Heart right ventricle (tissue), 16 donors: ENCODE results near the gene CRIP2. TPM values are rescaled to one million over a fixed set of nuclear protein-coding genes. Genes with fewer than 3 reads are reported as not detected.
A peak's percentile ranks its signal among the peaks of the same experiment; 100 is the strongest.

Experiments used
- ATAC-seq, 8 donors: fragments of 200-7000 bp; cut with Tn5 transposase; one replicate each; pipeline ENCODE4 v1.9.1; 2020; ENCODE audit warnings: mild to moderate bottlenecking in 8 of 8, moderate library complexity in 8 of 8, moderate number of reproducible peaks in 1 of 8
- DNase-seq, 2 donors: peaks; one replicate each; pipeline ENCODE4 v3.0.0-alpha.2; 2020
- H3K27ac ChIP-seq, 10 donors: fragments of 200-600 bp; sonication (generic) in 2 of 10; one replicate each; pipeline versions ENCODE4 v1.5.0 to v1.8.0; 2020 to 2022; ENCODE audit warnings: mild to moderate bottlenecking in 3 of 10
- H3K27me3 ChIP-seq, 7 donors: fragments of 200-600 bp; one replicate each; pipeline ENCODE4 v1.8.0; 2021 to 2022; ENCODE audit warnings: mild to moderate bottlenecking in 2 of 7
- H3K36me3 ChIP-seq, 9 donors: fragments of 200-600 bp; sonication (generic) in 1 of 9; one replicate each; pipeline versions ENCODE4 v1.5.0 to v1.8.0; 2020 to 2022; ENCODE audit warnings: mild to moderate bottlenecking in 2 of 9
- H3K4me1 ChIP-seq, 9 donors: fragments of 200-600 bp; sonication (generic) in 1 of 9; one replicate each; pipeline versions ENCODE4 v1.5.0 to v1.8.0; 2020 to 2022; ENCODE audit warnings: mild to moderate bottlenecking in 4 of 9
- H3K4me3 ChIP-seq, 10 donors: fragments of 200-600 bp; sonication (generic) in 2 of 10; one replicate each; pipeline versions ENCODE4 v1.5.0 to v1.8.0; 2020 to 2022; ENCODE audit warnings: mild to moderate bottlenecking in 7 of 10, moderate library complexity in 2 of 10
- H3K9me3 ChIP-seq, 11 donors: fragments of 200-600 bp in 10 of 11; sonication (generic) in 2 of 11; one replicate each; pipeline versions ENCODE4 v1.5.0 to v1.8.0; 2013 to 2022; ENCODE audit warnings: mild to moderate bottlenecking in 2 of 11, control low read depth in 1 of 11, moderate library complexity in 1 of 11
- CTCF ChIP-seq, 9 donors: fragments of 200-600 bp; sonication (generic) in 2 of 9; IDR thresholded peaks; one replicate each; pipeline versions ENCODE4 v1.5.0 to v1.8.0; 2021 to 2022; ENCODE audit warnings: antibody characterized with exemption in 9 of 9, mild to moderate bottlenecking in 5 of 9, moderate library complexity in 1 of 9
- WGBS, 2 donors: extraction: QIAGEN DNeasy Blood & Tissue Kit; methylation state at CpG; one replicate each; pipeline ENCODE4 v1.1.7; 2013; ENCODE audit warnings: inconsistent platforms in 1 of 2; 5-methylcytosine and 5-hydroxymethylcytosine counted together
- intact Hi-C, 10 donors: fragments of 100-400 bp; cut with DNase I; formaldehyde crosslinking; loops; one replicate each; pipeline versions ENCODE4 v1.11.1 to v1.14.2; 2022
- polyA plus RNA-seq, 2 donors: library from polyadenylated mRNA; stranded (reverse); fragments of 200-250 nt; gene quantifications; one replicate each; pipeline ENCODE4 v1.2.3, GENCODE V29; 2013
- total RNA-seq, 10 donors: library from RNA; stranded (reverse); fragmentation: NEBNext Ultra II Directional in 3 of 10; extraction: Animal tissue kit (Norgen Biotek cat#: 25700) in 3 of 10; gene quantifications; one replicate each; pipeline versions ENCODE4 v1.2.1 to v1.2.4, GENCODE V29; 2021 to 2023
- donor health status: Arrhythmogenic right ventricular cardiomyopathy.
- donor health status: ischemic (EF 13 %, LVEDD 7.1; RV severe dilation, severe dysfunction).
- donor health status: healthy with polysubstance abuse.
- donor health status: DM: no; HTN: yes; CAD: no.
- donor health status: DM: no; HTN: no; CAD: no.
- donor health status: ischemic (EF 25% LVEDD 6.9; RV normal size, moderate dysfunction).
- donor health status: ischemic (EF 25% LVEDD 5.7; RV mildly dilated, moderate dysfunction).
- donor health status: healthy.
- donor health status: DM: yes; HTN: yes; CAD: no.
- donor health status: Ischemic cardiomyopathy.
- donor health status: ischemic (EF 35%, LVEDD 5.7; RV mildly dilated, moderate dysfunction).
- donor health status: nonischemic (EF 11% LVEDD 7.7; RV severe dilation, severe dysfunction).
- donor health status: DM: yes; HTN: yes; CAD: no.
- donor health status: PGD.
- donor health status: ischemic (EF 29% LVEDD 5.4; RV normal size, mild dysfunction).
- donor health status: nonischemic (EF 23%, LVEDD 6.1; RV moderate dilation, normal function).

The CRIP2 gene
- total and polyA plus RNA-seq, 12 donors, result 731 to 1,223 (median 927) TPM

- Histone ChIP-seq H3K4me1 (peaks cover 0 to 5% (median 0%) of the 10 kb centered on the region in 9 donors), H3K27me3 (no peaks in the 10 kb centered on the region), H3K4me3 (no peak overlapping the region), H3K36me3 (peaks cover 0 to 38% (median 0%) of the 10 kb centered on the region in 9 donors), H3K9me3 (peaks cover 0 to 15% (median 1%) of the 10 kb centered on the region in 11 donors), H3K27ac (no peak overlapping the region)
- ATAC-seq (no peak), DNase-seq (no peak)
- TF ChIP-seq CTCF (IDR thresholded peaks at IDR 0.05), result no peak
- intact Hi-C loops, result loop anchor here in 2 of 10 donors (5.0 to 10.0 kb wide), 2 partner anchors 62 to 309 kb away; no protein-coding TSS in a partner anchor
- WGBS, 2 donors, result 83 to 86% methylated on average over 12 of the region's 12 CpGs
Observed at GRCh38 chr14:105436402-105436801, 38.2 kb upstream of the CRIP2 start.

- 88 to 90% methylated on average over 31 of the region's 31 CpGs for WGBS, 2 donors
Observed at GRCh38 chr14:105436891-105437722, 37.5 kb upstream of the CRIP2 start.

GRCh38 chr14:105437723-105438500, 36.7 kb upstream of the CRIP2 start:
- Histone ChIP-seq H3K27ac (no peak overlapping the region), H3K27me3 (no peaks in the 10 kb centered on the region), H3K4me3 (no peak overlapping the region), H3K4me1 (peaks cover 0 to 5% (median 0%) of the 10 kb centered on the region in 9 donors), H3K9me3 (peaks cover 0 to 9% (median 0%) of the 10 kb centered on the region in 11 donors), H3K36me3 (peaks cover 0 to 41% (median 0%) of the 10 kb centered on the region in 9 donors)
- WGBS, 2 donors, result 93 to 95% methylated on average over 18 of the region's 18 CpGs
- intact Hi-C loops, result loop anchor here in 2 of 10 donors (5.0 to 10.0 kb wide), 2 partner anchors 63 to 311 kb away; no protein-coding TSS in a partner anchor
- no peak for DNase-seq
- TF ChIP-seq CTCF (IDR thresholded peaks at IDR 0.05), result no peak
- no peak for ATAC-seq

More at GRCh38 chr14:105436891-105437722, 37.5 kb upstream of the CRIP2 start:
- Histone ChIP-seq H3K36me3 (peaks cover 0 to 33% (median 0%) of the 10 kb centered on the region in 9 donors), H3K4me1 (peaks cover 0 to 5% (median 0%) of the 10 kb centered on the region in 9 donors), H3K27ac (no peak overlapping the region), H3K9me3 (peaks cover 0 to 9% (median 0%) of the 10 kb centered on the region in 11 donors), H3K4me3 (no peak overlapping the region), H3K27me3 (no peaks in the 10 kb centered on the region)
- TF ChIP-seq CTCF (IDR thresholded peaks at IDR 0.05), result no peak
- intact Hi-C loops, result loop anchor here in 2 of 10 donors (5.0 to 10.0 kb wide), 2 partner anchors 62 to 310 kb away; no protein-coding TSS in a partner anchor
- DNase-seq, result no peak
- no peak for ATAC-seq

- Histone ChIP-seq H3K4me3 (no peak overlapping the region), H3K4me1 (peaks cover 0 to 5% (median 0%) of the 10 kb centered on the region in 9 donors), H3K36me3 (peaks cover 0 to 46% (median 0%) of the 10 kb centered on the region in 9 donors), H3K27me3 (no peaks in the 10 kb centered on the region), H3K9me3 (peaks cover 0 to 9% (median 0%) of the 10 kb centered on the region in 11 donors), H3K27ac (no peak overlapping the region)
- DNase-seq (no peak), ATAC-seq (peak in 2 of 8 donors; percentile 11 to 14)
- intact Hi-C loops, result loop anchor here in 2 of 10 donors (5.0 to 10.0 kb wide), 2 partner anchors 64 to 312 kb away; no protein-coding TSS in a partner anchor
- TF ChIP-seq CTCF (IDR thresholded peaks at IDR 0.05), result no peak
- 90 to 91% methylated on average over 11 of the region's 11 CpGs for WGBS, 2 donors
Observed at GRCh38 chr14:105439179-105439578, 35.4 kb upstream of the CRIP2 start.
